COLO668 (cell line): Measurements from ENCODE around the gene KIF4B.

Experiments used
- DNase-seq: peaks from one replicate; lab custom pipeline; 2025; ENCODE audit not compliant: unreplicated experiment; lab: John Stamatoyannopoulos, UW

The KIF4B gene

GRCh38 chr5:155053501-155053900, 39.9 kb downstream of the KIF4B start:
- DNase-seq: no peak

- no peak for DNase-seq
Measured at GRCh38 chr5:155056644-155057269, 43.2 kb downstream of the KIF4B start.

- no peak for DNase-seq
Measured at GRCh38 chr5:155057626-155058025, 44.1 kb downstream of the KIF4B start.

GRCh38 chr5:155064580-155064979, 51.0 kb downstream of the KIF4B start:
- no peak for DNase-seq

GRCh38 chr5:155066886-155067595, 53.5 kb downstream of the KIF4B start:
- DNase-seq: no peak
